ENCODE measurements around the gene HKDC1.

GRCh38 chr10:69201045-69201444 lies 19.1 kb upstream of the HKDC1 start:
- TF ChIP-seq ZC3H10 (CRISPR knock-in tag; IDR thresholded peaks at IDR 0.05) (no peak), PATZ1 (CRISPR knock-in tag; IDR thresholded peaks at IDR 0.05; ENCODE audit: borderline replicate concordance) (no peak), RARB (CRISPR knock-in tag; IDR thresholded peaks at IDR 0.05) (no peak), ZFP3 (CRISPR knock-in tag; IDR thresholded peaks at IDR 0.05) (no peak), TSHZ2 (CRISPR knock-in tag; IDR thresholded peaks at IDR 0.05) (no peak)
